Gastroesophageal sphincter (tissue), 3 donors: ENCODE data around the gene KLK4.

ENCODE experiments used
- CTCF ChIP-seq, 4 experiments: fragments of 200-600 bp in 2 of 4; fragments of 450-650 bp in 2 of 4; sonication (generic) in 1 of 4; IDR thresholded peaks; one replicate each; pipeline ENCODE4 v1.5.1; 2017 to 2019; ENCODE audit warnings: antibody characterized with exemption in 4 of 4, mild to moderate bottlenecking in 2 of 4, moderate library complexity in 2 of 4
- EP300 ChIP-seq: sonication (generic); formaldehyde crosslinking; IDR thresholded peaks from one replicate; pipeline ENCODE4 v1.6.1; 2017; ENCODE audit warnings: antibody characterized with exemption, mild to moderate bottlenecking

GRCh38 chr19:50925734-50926133, 14.5 kb upstream of the KLK4 start:
- no peak for TF ChIP-seq EP300
- no peak for TF ChIP-seq CTCF (IDR thresholded peaks at IDR 0.05)
